Effector CD8-positive, alpha-beta T cell (primary cell): Measurements from ENCODE around the gene AADAT.
"Not testable (repeated sequence)": the region's sequence is repeated elsewhere in the genome, so short reads cannot be mapped to it uniquely, and the experiment has no call there.

Source experiments
- DNase-seq: peaks from one replicate; lab custom pipeline; 2025; lab: John Stamatoyannopoulos, UW

Gene AADAT

DNA sequence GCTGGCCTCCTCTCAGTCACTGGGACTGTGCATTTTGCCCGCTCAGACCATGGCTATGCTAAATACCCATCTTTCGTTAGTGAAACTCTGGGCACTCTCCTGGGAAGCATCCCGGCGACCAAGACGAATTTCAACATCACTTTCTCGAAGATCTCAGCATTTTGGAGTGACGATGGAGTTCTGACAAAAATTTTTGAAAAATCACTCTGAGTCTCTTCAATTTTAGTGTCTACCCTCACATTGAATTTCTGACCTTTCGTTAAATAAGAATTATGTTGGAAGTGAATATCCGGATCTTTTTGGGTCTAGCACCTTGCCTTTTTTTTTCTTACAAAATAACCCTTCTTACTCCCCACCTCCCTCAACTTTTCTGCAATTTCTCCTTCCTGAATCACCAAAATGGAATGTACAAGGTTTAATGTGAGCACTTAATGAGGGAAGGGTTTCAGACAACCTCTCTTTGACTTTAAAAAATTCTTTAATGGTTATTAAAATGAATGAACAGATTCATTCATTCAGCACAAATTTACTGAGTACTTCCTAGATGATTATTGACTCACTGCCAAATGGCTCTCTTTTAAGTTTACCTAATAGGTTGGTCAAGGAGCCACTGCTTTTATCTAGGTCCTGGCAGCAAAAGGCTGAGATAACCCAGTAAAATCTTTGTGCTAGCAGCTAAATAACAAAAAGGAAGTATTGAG is 746 bp upstream of the AADAT start:
- no peak for DNase-seq

DNA sequence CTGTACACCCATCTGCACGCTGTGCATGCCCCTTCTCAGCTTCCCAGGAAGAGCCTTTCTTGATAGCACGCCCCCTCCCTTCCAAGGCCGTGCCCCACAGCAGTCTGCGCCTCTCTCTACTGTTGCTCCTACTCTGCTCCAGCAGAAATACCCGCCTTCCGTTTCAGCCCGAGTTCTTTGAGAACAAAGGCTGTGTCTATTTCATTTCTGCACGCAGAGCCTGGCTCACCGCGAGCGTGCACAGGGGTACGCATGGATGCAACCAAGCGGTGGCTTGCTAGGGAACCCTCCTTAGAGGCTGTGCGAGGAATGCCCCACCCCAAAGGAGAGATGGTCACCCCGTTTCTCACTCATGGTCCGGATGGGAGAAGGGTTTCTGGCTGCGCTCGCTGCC is 485 bp downstream of the AADAT start:
- DNase-seq, result no peak

DNA sequence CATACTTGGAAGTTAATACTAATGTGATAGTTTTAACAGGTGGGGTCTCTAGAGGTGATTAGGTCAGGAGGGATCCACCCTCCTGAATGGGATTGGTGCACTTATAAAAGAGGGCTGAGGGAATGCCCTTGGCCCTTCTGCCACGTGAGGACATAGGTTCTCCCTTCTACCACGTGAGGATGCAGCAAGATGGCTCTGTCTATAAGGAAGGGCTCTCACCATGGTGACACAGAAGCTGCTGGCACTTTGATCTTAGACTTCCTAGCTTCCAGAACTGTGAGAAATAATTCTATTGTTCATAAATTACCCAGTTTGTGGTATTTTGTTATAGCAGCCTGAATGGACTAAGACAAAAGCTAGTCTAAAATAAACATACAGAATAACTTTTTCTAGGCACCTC is 1.0 kb downstream of the AADAT start:
- DNase-seq, result no peak

DNA sequence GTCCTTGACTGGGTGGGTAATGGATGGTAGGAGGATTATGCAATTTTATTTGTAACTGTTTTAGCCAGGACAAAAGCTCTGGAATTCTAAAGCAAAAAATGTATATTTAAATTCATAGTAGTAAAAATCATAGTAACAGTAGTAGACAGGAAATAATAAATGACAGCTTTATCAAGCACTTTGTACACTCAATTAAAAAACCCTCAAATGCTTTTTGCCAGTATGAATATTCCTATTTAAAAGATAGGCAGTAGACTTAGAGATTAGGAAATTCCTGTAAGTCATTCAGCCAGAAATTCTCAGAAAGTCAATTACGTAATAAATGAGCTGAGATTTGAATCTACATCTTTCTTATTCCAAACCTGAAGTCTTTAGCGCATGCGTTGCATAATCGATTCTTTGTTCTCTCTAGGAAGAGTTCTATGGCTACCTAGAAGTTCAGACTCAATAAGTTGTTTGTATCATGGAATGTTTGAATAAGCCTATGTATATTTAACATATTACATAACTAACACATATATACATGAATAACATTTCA is 2.5 kb downstream of the AADAT start:
- no peak for DNase-seq

DNA sequence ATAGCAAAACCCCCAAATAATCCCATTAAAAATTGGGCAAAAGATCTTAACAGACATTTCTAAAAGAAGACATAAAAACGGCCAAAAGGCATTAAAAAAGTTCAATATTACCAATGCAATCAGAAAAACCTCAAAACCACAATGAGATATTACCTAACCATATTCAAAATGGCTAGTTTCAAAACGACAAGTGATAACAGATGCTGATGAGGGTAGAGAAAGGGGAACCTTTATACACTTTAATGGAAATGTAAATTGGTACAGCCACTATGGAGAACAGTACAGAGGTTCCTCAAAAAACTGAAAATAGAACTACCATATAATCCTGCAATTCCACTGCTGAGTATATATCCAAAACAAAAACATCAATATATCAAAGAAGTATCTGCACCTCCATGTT is 6.2 kb downstream of the AADAT start:
- no peak for DNase-seq

DNA sequence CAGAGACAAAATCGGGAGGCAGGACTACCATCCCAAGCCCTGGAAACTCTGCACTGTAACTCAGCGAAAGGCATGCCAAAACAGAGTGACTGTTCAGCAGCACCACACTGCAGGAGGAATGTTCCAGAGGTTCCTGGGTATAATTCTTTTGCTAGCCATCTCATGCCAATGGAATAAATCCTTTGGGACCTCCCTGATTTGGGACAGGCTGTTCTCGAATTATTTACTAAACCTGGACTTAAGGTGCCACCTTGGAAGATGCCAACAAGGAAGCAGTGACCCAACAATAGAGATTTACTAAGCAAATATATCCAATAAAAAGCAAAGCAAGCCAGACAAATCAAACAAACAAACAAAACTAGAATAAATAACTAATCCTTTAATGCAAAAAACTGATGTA is 9.3 kb downstream of the AADAT start:
- DNase-seq, result no peak

GRCh38 chr4:170079981-170080380 is 9.8 kb downstream of the AADAT start:
- no peak for DNase-seq

DNA sequence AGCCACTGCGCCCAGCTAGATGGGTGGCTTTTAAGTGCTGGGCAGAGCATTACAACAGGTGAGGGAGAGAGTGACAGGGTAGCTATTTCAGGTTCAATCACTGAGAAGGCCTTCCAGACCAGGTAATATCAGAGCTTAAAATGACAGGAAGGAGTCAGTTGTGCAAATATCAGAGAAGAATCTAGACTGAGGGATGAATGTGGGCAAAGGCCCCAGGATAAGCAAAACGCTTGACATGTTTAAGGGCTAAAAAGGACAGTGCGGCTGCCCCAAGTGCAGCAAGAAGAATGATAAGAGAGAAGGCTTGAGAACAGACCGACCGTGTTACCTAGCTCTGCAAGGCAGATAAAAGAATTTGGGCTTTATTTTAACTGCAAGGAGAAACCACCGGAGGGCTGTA is 18.6 kb downstream of the AADAT start:
- DNase-seq, result no peak

DNA sequence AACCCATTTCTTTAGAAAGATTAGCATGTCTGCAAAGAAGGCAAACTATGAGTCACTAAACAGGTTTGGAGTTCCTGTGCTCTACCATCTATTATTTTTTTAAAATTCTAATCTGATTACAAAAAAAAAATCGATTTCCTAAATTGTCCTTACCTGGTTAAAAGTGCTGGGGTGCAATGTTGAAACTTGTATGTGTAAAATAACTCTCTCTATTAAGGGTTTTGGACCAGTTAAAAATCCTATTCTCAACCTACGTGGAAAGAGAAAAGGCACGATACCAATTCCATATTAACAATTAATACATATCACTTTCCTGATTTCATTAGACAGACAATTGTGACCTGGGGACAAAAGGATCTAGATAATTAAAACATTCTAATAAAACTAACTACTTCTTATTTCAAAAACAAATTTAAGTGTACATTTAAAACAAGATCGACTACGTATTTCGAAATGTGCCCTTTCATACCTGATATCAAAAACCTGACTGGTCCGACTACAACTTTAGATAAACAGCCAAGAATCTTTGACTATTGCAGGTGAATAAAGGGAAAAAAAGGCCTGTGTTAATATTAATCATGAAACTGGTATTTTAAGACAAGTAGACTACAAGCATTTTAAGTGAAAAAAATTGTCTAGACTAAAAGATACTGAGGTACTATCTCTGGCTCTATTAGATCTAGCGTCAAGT is 21.2 kb downstream of the AADAT start:
- no peak for DNase-seq

DNA sequence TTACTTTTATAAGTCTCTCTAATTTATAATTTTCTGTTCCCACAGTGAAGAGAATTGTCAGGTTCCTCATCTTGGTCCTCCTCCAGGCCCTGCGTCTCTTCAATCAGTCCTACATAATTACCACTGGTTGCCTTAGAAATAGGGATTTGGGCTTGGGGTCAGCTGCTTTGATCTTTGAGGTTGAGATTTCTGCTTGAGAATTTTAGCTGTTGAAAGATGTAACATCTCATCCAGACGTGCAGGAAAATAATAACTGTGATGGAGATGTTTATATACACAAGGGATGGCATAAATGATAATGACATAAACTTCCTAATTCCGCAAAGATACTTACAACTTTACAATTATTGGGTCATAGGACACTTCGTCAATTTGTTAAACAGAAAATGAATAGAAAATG is 30.3 kb downstream of the AADAT start:
- DNase-seq, result no peak

DNA sequence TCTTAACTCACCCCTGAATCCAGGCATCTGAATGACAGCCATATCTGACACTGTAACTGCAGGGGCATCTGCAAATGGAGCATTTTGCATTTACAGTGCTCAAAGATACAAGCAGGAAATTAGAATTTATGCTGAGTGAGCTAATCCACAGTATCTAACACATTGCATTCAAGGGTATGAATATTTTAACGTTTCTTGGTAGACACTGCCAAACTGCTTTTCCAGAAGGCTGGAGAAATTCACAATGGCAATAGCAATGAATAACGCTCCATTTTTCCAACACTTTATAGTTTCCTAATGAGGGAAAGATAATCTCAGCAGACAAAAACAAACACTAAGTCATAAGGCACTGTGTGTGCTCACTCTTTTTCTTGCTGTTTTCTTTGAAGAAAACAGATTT is 30.9 kb downstream of the AADAT start:
- DNase-seq, result no peak

- DNase-seq, result no peak
These were observed 31.9 kb downstream of the AADAT start for GRCh38 chr4:170057866-170058265.

GRCh38 chr4:170052919-170053318 is 36.8 kb downstream of the AADAT start:
- no peak for DNase-seq

DNA sequence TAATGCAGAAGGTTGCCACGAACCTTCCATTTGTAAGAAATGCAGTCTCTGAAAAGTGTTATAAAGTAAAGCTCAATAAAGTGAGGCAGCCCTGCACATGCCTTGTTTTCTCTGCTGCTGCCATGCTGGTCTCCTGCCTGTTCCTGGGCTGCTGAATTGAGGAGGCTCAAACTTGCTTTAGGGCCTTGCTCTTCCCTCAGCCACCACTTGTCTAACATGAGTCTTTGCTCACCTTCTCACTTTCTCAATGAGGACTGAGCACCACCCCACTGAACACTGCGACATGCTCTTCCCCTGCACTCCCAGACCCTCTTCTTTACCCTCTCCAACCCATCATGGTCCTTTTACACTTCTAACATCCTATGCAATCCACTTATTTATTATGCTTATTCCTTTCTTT is 38.4 kb downstream of the AADAT start:
- no peak for DNase-seq

GRCh38 chr4:170049766-170050165 is 40.0 kb downstream of the AADAT start:
- no peak for DNase-seq

DNA sequence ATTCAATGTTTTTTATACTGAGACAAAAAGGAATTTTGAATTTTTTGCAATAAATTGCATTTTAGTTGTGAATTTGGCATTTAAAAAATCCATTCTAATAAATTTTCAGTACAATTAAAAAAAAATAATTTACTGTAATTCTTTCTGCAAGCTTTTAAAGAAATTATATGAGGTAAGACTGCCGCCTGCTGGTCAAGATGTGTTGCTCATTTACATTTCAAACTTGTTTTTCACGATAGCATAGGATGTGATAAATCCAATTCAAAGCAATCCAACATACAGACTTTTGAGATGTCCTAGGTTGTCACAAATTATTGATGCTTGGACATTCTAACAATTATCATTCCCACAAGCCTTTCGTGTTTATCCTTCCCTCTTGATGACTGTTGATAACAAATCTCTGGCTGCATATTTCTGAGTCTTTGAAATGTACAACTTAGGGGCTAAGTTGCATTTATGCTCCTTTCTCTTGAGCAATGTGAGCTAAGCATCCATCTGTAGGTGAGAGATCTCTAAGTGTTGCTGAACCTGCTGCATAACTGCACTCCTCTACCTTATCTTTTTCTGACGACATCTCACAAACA is 41.9 kb downstream of the AADAT start:
- peak; percentile 40 for DNase-seq

DNA sequence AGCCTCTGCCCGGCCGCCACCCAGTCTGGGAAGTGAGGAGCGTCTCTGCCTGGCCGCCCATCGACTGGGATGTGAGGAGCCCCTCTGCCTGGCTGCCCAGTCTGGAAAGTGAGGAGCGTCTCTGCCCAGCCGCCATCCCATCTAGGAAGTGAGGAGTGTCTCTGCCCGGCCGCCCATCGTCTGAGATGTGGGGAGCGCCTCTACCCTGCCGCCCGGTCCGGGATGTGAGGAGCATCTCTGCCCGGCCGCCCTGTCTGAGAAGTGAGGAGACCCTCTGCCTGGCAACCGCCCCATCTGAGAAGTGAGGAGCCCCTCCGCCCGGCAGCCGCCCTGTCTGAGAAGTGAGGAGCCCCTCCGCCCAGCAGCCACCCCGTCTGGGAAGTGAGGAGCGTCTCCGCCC is 43.6 kb downstream of the AADAT start:
- DNase-seq, result not testable (repeated sequence)

GRCh38 chr4:170040031-170040680 is 49.6 kb downstream of the AADAT start:
- DNase-seq, result no peak

GRCh38 chr4:170038769-170039168 is 51.0 kb downstream of the AADAT start:
- DNase-seq, result no peak

DNA sequence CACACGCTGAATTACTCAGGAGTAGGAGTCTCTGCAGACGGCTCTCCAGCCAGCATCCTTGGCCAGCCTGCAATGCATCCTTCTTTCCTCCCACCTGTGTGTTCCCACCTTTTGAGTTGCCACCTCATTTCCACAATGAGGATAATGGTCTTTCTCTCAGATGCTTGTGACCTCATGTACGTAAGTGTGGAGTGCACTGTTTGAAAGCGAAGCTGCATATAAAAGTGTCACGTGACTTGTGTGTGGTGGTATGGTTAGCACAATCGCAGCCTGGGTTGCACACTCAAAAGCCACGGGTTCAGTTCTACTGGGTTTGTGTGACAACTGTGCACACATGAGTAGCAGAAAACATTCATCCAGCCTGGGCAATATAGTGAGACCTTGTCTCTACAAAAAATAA is 51.5 kb downstream of the AADAT start:
- no peak for DNase-seq

- DNase-seq, result no peak
These were observed 52.3 kb downstream of the AADAT start for GRCh38 chr4:170037481-170037880.

- DNase-seq, result no peak
These were observed 53.9 kb downstream of the AADAT start for GRCh38 chr4:170035845-170036244.

GRCh38 chr4:170035231-170035630 is 54.5 kb downstream of the AADAT start:
- DNase-seq, result no peak
